ENCODE measurements around the gene TRAPPC3. TPM values are rescaled to one million over a fixed set of nuclear protein-coding genes. Genes with fewer than 3 reads are reported as not detected.

Gene TRAPPC3
- total and polyA plus RNA-seq, 2 experiments from 2014 or later, result 45.6 to 55.9 TPM

- H2AFZ ChIP-seq, result no peak overlapping the region
- H3F3A ChIP-seq (replicated peaks; ENCODE audit: low read depth), result peaks cover 11% of the 10 kb centered on the region; the same call in 1 of the 2 replicates
- H4K20me1 ChIP-seq (replicated peaks; ENCODE audit: insufficient read depth), result no peaks in the 10 kb centered on the region
- H3K9me2 ChIP-seq (ENCODE audit: insufficient read depth), result no peaks in the 10 kb centered on the region
- H3K4me1 Mint-ChIP-seq, result peaks cover 32% of the 10 kb centered on the region
- 0 out of 2 replicates have a peak, but pooled peaks cover 4% of the 10 kb centered on the region for H3K36me3 ChIP-seq (ENCODE audit: insufficient read depth)
- DNase-seq (ENCODE audit: low spot score) (peak; percentile 71), ATAC-seq (peak; percentile 22)
- TF ChIP-seq NANOG (IDR thresholded peaks at IDR 0.05; ENCODE audit: borderline replicate concordance), result no peak
- TF ChIP-seq, protein P1, sequence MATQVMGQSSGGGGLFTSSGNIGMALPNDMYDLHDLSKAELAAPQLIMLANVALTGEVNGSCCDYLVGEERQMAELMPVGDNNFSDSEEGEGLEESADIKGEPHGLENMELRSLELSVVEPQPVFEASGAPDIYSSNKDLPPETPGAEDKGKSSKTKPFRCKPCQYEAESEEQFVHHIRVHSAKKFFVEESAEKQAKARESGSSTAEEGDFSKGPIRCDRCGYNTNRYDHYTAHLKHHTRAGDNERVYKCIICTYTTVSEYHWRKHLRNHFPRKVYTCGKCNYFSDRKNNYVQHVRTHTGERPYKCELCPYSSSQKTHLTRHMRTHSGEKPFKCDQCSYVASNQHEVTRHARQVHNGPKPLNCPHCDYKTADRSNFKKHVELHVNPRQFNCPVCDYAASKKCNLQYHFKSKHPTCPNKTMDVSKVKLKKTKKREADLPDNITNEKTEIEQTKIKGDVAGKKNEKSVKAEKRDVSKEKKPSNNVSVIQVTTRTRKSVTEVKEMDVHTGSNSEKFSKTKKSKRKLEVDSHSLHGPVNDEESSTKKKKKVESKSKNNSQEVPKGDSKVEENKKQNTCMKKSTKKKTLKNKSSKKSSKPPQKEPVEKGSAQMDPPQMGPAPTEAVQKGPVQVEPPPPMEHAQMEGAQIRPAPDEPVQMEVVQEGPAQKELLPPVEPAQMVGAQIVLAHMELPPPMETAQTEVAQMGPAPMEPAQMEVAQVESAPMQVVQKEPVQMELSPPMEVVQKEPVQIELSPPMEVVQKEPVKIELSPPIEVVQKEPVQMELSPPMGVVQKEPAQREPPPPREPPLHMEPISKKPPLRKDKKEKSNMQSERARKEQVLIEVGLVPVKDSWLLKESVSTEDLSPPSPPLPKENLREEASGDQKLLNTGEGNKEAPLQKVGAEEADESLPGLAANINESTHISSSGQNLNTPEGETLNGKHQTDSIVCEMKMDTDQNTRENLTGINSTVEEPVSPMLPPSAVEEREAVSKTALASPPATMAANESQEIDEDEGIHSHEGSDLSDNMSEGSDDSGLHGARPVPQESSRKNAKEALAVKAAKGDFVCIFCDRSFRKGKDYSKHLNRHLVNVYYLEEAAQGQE (IDR thresholded peaks at IDR 0.05; ENCODE audit: unreplicated experiment), result no peak
- no peak overlapping the region for H3K4me3 Mint-ChIP-seq
- peak overlapping the region; percentile 38; the same call in 1 of the 2 replicates for H3K4me2 ChIP-seq
- H3K36me3 Mint-ChIP-seq (ENCODE audit: low read depth), result peaks cover 24% of the 10 kb centered on the region
- H3K27ac ChIP-seq (ENCODE audit: low read depth), result no peak overlapping the region
- no peak overlapping the region for H3K27ac Mint-ChIP-seq
- H3K79me2 ChIP-seq (replicated peaks; ENCODE audit: insufficient read depth), result no peaks in the 10 kb centered on the region
- H3K9me3 Mint-ChIP-seq, result no peaks in the 10 kb centered on the region
- peaks cover under 1% of the 10 kb centered on the region for H3K27me3 ChIP-seq (ENCODE audit: insufficient read depth)
- H3K4me1 ChIP-seq (ENCODE audit: insufficient read depth), result peaks cover 14% of the 10 kb centered on the region
- H3K4me3 ChIP-seq, result no peak overlapping the region
- peaks cover 18% of the 10 kb centered on the region for H3K27me3 Mint-ChIP-seq (ENCODE audit: insufficient read depth, low read depth, poor library complexity)
These were observed 33.4 kb upstream of the TRAPPC3 start for GRCh38 chr1:36182734-36183133.

- Histone ChIP-seq H3K36me3 (ENCODE audit: insufficient read depth) (0 out of 2 replicates have a peak, but pooled peaks cover 4% of the 10 kb centered on the region), H3F3A (replicated peaks; ENCODE audit: low read depth) (0 out of 2 replicates have a peak, but pooled peaks cover 19% of the 10 kb centered on the region), H3K4me1 (ENCODE audit: insufficient read depth) (peaks cover 35% of the 10 kb centered on the region), H3K79me2 (replicated peaks; ENCODE audit: insufficient read depth) (no peaks in the 10 kb centered on the region), H3K4me2 (peak overlapping the region; percentile 69), H3K4me3 (peak overlapping the region; percentile 75; the same call in 1 of the 2 replicates), H3K9me2 (ENCODE audit: insufficient read depth) (no peaks in the 10 kb centered on the region), H3K27me3 (ENCODE audit: insufficient read depth) (peaks cover 20% of the 10 kb centered on the region), H2AFZ (no peak overlapping the region), H4K20me1 (replicated peaks; ENCODE audit: insufficient read depth) (peaks cover 8% of the 10 kb centered on the region), H3K27ac (ENCODE audit: low read depth) (no peak overlapping the region)
- H3K9me3 Mint-ChIP-seq, result no peaks in the 10 kb centered on the region
- peaks cover 31% of the 10 kb centered on the region for H3K36me3 Mint-ChIP-seq (ENCODE audit: low read depth)
- H3K27me3 Mint-ChIP-seq (ENCODE audit: insufficient read depth, low read depth, poor library complexity), result peaks cover 11% of the 10 kb centered on the region
- no peak for ATAC-seq
- H3K27ac Mint-ChIP-seq, result peak overlapping the region; percentile 60
- peak overlapping the region; percentile 70 for H3K4me3 Mint-ChIP-seq
- peaks cover 50% of the 10 kb centered on the region for H3K4me1 Mint-ChIP-seq
- DNase-seq (ENCODE audit: low spot score), result no peak
- TF ChIP-seq CTCF (conservative IDR thresholded peaks at IDR 0.05; ENCODE audit: low read depth in 2 of 2) (no peak), POLR2AphosphoS5 (IDR thresholded peaks at IDR 0.05; ENCODE audit: low read depth) (no peak), EZH2 (IDR thresholded peaks at IDR 0.05; ENCODE audit: low read depth, unreplicated experiment) (no peak), ETS1 (IDR thresholded peaks at IDR 0.05) (no peak), CREB1 (CRISPR knock-in tag; IDR thresholded peaks at IDR 0.05; ENCODE audit: low read depth) (no peak), JUNB (IDR thresholded peaks at IDR 0.05; ENCODE audit: unreplicated experiment) (no peak), ZNF331 (CRISPR knock-in tag; IDR thresholded peaks at IDR 0.05; ENCODE audit: low read depth) (no peak), EZH2phosphoT487 (IDR thresholded peaks at IDR 0.05; ENCODE audit: unreplicated experiment) (no peak), ZNF114 (CRISPR knock-in tag; IDR thresholded peaks at IDR 0.05) (no peak)
- TF ChIP-seq, protein P1 (IDR thresholded peaks at IDR 0.05; ENCODE audit: unreplicated experiment), result no peak
These were observed 29.9 kb upstream of the TRAPPC3 start for GRCh38 chr1:36179220-36179600.
